ENCODE data around the gene DOCK3. TPM values are rescaled to one million over a fixed set of nuclear protein-coding genes. Genes with fewer than 3 reads are reported as not detected.
A peak's percentile ranks its signal among the peaks of the same experiment; 100 is the strongest.
"Not testable (repeated sequence)": the region's sequence is repeated elsewhere in the genome, so short reads cannot be mapped to it uniquely, and the experiment has no call there.

Gene DOCK3
- total RNA-seq, 2 donors from 2014 or later: 7.2 to 9.7 TPM

GRCh38 chr3:51283421-51283820 lies 608.7 kb downstream of the DOCK3 start:
- ATAC-seq (replicated peaks in 1 of 2): no peak

GRCh38 chr3:51295625-51296024 lies 620.9 kb downstream of the DOCK3 start:
- Mint-ChIP-seq H3K27ac (no peak overlapping the region), H3K36me3 (ENCODE audit: insufficient read depth in 2 of 2) (peaks cover 0 to under 1% of the 10 kb centered on the region in 2 donors), H3K27me3 (ENCODE audit: low read depth) (no peaks in the 10 kb centered on the region), H3K4me3 (no peak overlapping the region), H3K9me3 (peaks cover 4 to 8% of the 10 kb centered on the region in 2 donors), H3K4me1 (ENCODE audit: low read depth) (no peaks in the 10 kb centered on the region)
- DNase-seq: no peak
- ATAC-seq (replicated peaks in 1 of 2): no peak

More at GRCh38 chr3:51283421-51283820, 608.7 kb downstream of the DOCK3 start:
- no peak overlapping the region for H3K27ac Mint-ChIP-seq
- peaks cover 8 to 15% of the 10 kb centered on the region in 2 donors for H3K36me3 Mint-ChIP-seq (ENCODE audit: insufficient read depth in 2 of 2)
- H3K27me3 Mint-ChIP-seq (ENCODE audit: low read depth): no peaks in the 10 kb centered on the region
- no peak overlapping the region for H3K4me3 Mint-ChIP-seq
- no peak for DNase-seq
- H3K4me1 Mint-ChIP-seq (ENCODE audit: low read depth): no peaks in the 10 kb centered on the region
- H3K9me3 Mint-ChIP-seq: peaks cover 2 to 15% of the 10 kb centered on the region in 2 donors

- peaks cover 2% of the 10 kb centered on the region in 2 donors for H3K36me3 Mint-ChIP-seq (ENCODE audit: insufficient read depth in 2 of 2)
- ATAC-seq (replicated peaks in 1 of 2) (peak in 1 of 2 donors; percentile 15), DNase-seq (no peak)
- no peaks in the 10 kb centered on the region for H3K27me3 Mint-ChIP-seq (ENCODE audit: low read depth)
- H3K4me3 Mint-ChIP-seq: no peak overlapping the region
- H3K4me1 Mint-ChIP-seq (ENCODE audit: low read depth): no peaks in the 10 kb centered on the region
- peaks cover 5 to 9% of the 10 kb centered on the region in 2 donors for H3K9me3 Mint-ChIP-seq
- H3K27ac Mint-ChIP-seq: no peak overlapping the region
These were observed 622.6 kb downstream of the DOCK3 start for GRCh38 chr3:51297333-51297732.

GRCh38 chr3:51304230-51304629 lies 629.5 kb downstream of the DOCK3 start:
- Mint-ChIP-seq H3K27ac (no peak overlapping the region), H3K4me3 (no peak overlapping the region), H3K4me1 (ENCODE audit: low read depth) (no peaks in the 10 kb centered on the region), H3K36me3 (ENCODE audit: insufficient read depth in 2 of 2) (peaks cover 12 to 16% of the 10 kb centered on the region in 2 donors), H3K9me3 (peaks cover 13 to 14% of the 10 kb centered on the region in 2 donors), H3K27me3 (ENCODE audit: low read depth) (no peaks in the 10 kb centered on the region)
- DNase-seq (no peak), ATAC-seq (replicated peaks in 1 of 2) (no peak)

GRCh38 chr3:51306093-51306492 lies 631.4 kb downstream of the DOCK3 start:
- ATAC-seq (replicated peaks in 1 of 2) (no peak), DNase-seq (no peak)
- no peaks in the 10 kb centered on the region for H3K4me1 Mint-ChIP-seq (ENCODE audit: low read depth)
- H3K36me3 Mint-ChIP-seq (ENCODE audit: insufficient read depth in 2 of 2): peaks cover 12 to 16% of the 10 kb centered on the region in 2 donors
- H3K27ac Mint-ChIP-seq: no peak overlapping the region
- H3K9me3 Mint-ChIP-seq: peaks cover 13 to 14% of the 10 kb centered on the region in 2 donors
- no peaks in the 10 kb centered on the region for H3K27me3 Mint-ChIP-seq (ENCODE audit: low read depth)
- H3K4me3 Mint-ChIP-seq: no peak overlapping the region

- no peak overlapping the region for H3K4me3 Mint-ChIP-seq
- H3K9me3 Mint-ChIP-seq: peaks cover 4 to 8% of the 10 kb centered on the region in 2 donors
- no peaks in the 10 kb centered on the region for H3K27me3 Mint-ChIP-seq (ENCODE audit: low read depth)
- ATAC-seq (replicated peaks in 1 of 2) (no peak), DNase-seq (no peak)
- peaks cover 10 to 14% of the 10 kb centered on the region in 2 donors for H3K36me3 Mint-ChIP-seq (ENCODE audit: insufficient read depth in 2 of 2)
- no peak overlapping the region for H3K27ac Mint-ChIP-seq
- H3K4me1 Mint-ChIP-seq (ENCODE audit: low read depth): no peaks in the 10 kb centered on the region
These were observed 632.7 kb downstream of the DOCK3 start for GRCh38 chr3:51307458-51307857.

GRCh38 chr3:51307945-51308607 lies 633.3 kb downstream of the DOCK3 start:
- peaks cover 8 to 11% of the 10 kb centered on the region in 2 donors for H3K36me3 Mint-ChIP-seq (ENCODE audit: insufficient read depth in 2 of 2)
- H3K27me3 Mint-ChIP-seq (ENCODE audit: low read depth); DNase-seq; H3K27ac Mint-ChIP-seq; H3K9me3 Mint-ChIP-seq; H3K4me1 Mint-ChIP-seq (ENCODE audit: low read depth); ATAC-seq (replicated peaks in 1 of 2); H3K4me3 Mint-ChIP-seq: not testable (repeated sequence)

GRCh38 chr3:51311055-51311454 lies 636.3 kb downstream of the DOCK3 start:
- ATAC-seq (replicated peaks in 1 of 2) (no peak), DNase-seq (no peak)
- no peak overlapping the region for H3K27ac Mint-ChIP-seq
- H3K4me1 Mint-ChIP-seq (ENCODE audit: low read depth): no peaks in the 10 kb centered on the region
- peaks cover 3 to 5% of the 10 kb centered on the region in 2 donors for H3K9me3 Mint-ChIP-seq
- H3K27me3 Mint-ChIP-seq (ENCODE audit: low read depth): no peaks in the 10 kb centered on the region
- no peak overlapping the region for H3K4me3 Mint-ChIP-seq
- peaks cover 5 to 6% of the 10 kb centered on the region in 2 donors for H3K36me3 Mint-ChIP-seq (ENCODE audit: insufficient read depth in 2 of 2)

GRCh38 chr3:51328206-51328605 lies 653.5 kb downstream of the DOCK3 start:
- ATAC-seq (replicated peaks in 1 of 2) (no peak), DNase-seq (no peak)
- H3K27me3 Mint-ChIP-seq (ENCODE audit: low read depth): no peaks in the 10 kb centered on the region
- H3K4me3 Mint-ChIP-seq: no peak overlapping the region
- H3K36me3 Mint-ChIP-seq (ENCODE audit: insufficient read depth in 2 of 2): no peaks in the 10 kb centered on the region
- peaks cover 0 to 2% of the 10 kb centered on the region in 2 donors for H3K9me3 Mint-ChIP-seq
- no peak overlapping the region for H3K27ac Mint-ChIP-seq
- H3K4me1 Mint-ChIP-seq (ENCODE audit: low read depth): no peaks in the 10 kb centered on the region

GRCh38 chr3:51330046-51330445 lies 655.3 kb downstream of the DOCK3 start:
- H3K4me1 Mint-ChIP-seq (ENCODE audit: low read depth): no peaks in the 10 kb centered on the region
- ATAC-seq (replicated peaks in 1 of 2) (no peak), DNase-seq (no peak)
- no peaks in the 10 kb centered on the region for H3K27me3 Mint-ChIP-seq (ENCODE audit: low read depth)
- H3K36me3 Mint-ChIP-seq (ENCODE audit: insufficient read depth in 2 of 2): no peaks in the 10 kb centered on the region
- no peaks in the 10 kb centered on the region for H3K9me3 Mint-ChIP-seq
- no peak overlapping the region for H3K4me3 Mint-ChIP-seq
- H3K27ac Mint-ChIP-seq: no peak overlapping the region

- Mint-ChIP-seq H3K4me1 (ENCODE audit: low read depth) (no peaks in the 10 kb centered on the region), H3K36me3 (ENCODE audit: insufficient read depth in 2 of 2) (no peaks in the 10 kb centered on the region), H3K27me3 (ENCODE audit: low read depth) (no peaks in the 10 kb centered on the region), H3K27ac (no peak overlapping the region), H3K4me3 (no peak overlapping the region), H3K9me3 (no peaks in the 10 kb centered on the region)
- DNase-seq (no peak), ATAC-seq (replicated peaks in 1 of 2) (no peak)
These were observed 657.4 kb downstream of the DOCK3 start for GRCh38 chr3:51332156-51332555.

GRCh38 chr3:51333021-51333420 lies 658.3 kb downstream of the DOCK3 start:
- ATAC-seq (replicated peaks in 1 of 2) (no peak), DNase-seq (no peak)
- Mint-ChIP-seq H3K27ac (no peak overlapping the region), H3K4me1 (ENCODE audit: low read depth) (no peaks in the 10 kb centered on the region), H3K9me3 (no peaks in the 10 kb centered on the region), H3K4me3 (no peak overlapping the region), H3K36me3 (ENCODE audit: insufficient read depth in 2 of 2) (no peaks in the 10 kb centered on the region), H3K27me3 (ENCODE audit: low read depth) (no peaks in the 10 kb centered on the region)

- Mint-ChIP-seq H3K4me3 (no peak overlapping the region), H3K36me3 (ENCODE audit: insufficient read depth in 2 of 2) (no peaks in the 10 kb centered on the region), H3K27ac (no peak overlapping the region), H3K9me3 (no peaks in the 10 kb centered on the region), H3K4me1 (ENCODE audit: low read depth) (no peaks in the 10 kb centered on the region), H3K27me3 (ENCODE audit: low read depth) (no peaks in the 10 kb centered on the region)
- ATAC-seq (replicated peaks in 1 of 2) (no peak), DNase-seq (no peak)
These were observed 661.5 kb downstream of the DOCK3 start for GRCh38 chr3:51336261-51336660.

GRCh38 chr3:51337666-51338065 lies 662.9 kb downstream of the DOCK3 start:
- H3K36me3 Mint-ChIP-seq (ENCODE audit: insufficient read depth in 2 of 2): no peaks in the 10 kb centered on the region
- H3K27me3 Mint-ChIP-seq (ENCODE audit: low read depth): no peaks in the 10 kb centered on the region
- H3K4me1 Mint-ChIP-seq (ENCODE audit: low read depth): no peaks in the 10 kb centered on the region
- ATAC-seq (replicated peaks in 1 of 2) (no peak), DNase-seq (no peak)
- no peak overlapping the region for H3K4me3 Mint-ChIP-seq
- no peaks in the 10 kb centered on the region for H3K9me3 Mint-ChIP-seq
- no peak overlapping the region for H3K27ac Mint-ChIP-seq

Measured in activated T-cell treated with anti-CD3 and anti-CD28 coated beads, Interleukin-2, amount 50 U/mL, for 72 hours (primary cell).